ENCODE results near the gene MTMR11. TPM values are rescaled to one million over a fixed set of nuclear protein-coding genes. Genes with fewer than 3 reads are reported as not detected.

Gene MTMR11
- total and polyA plus RNA-seq, 2 of the 13 experiments (the other 11 are each of a cell fraction or from before 2014, with no cell fraction given), result 0.49 to 2.8 TPM

- FAIRE-seq, result no peak
- TF ChIP-seq ZNF350 (CRISPR knock-in tag; IDR thresholded peaks at IDR 0.05; ENCODE audit: borderline replicate concordance, low read depth) (no peak), THYN1 (CRISPR knock-in tag; IDR thresholded peaks at IDR 0.05; ENCODE audit: borderline replicate concordance, low read depth) (no peak), PCBP2 (optimal IDR thresholded peaks at IDR 0.05; ENCODE audit: low read depth, low read length, poor library complexity, severe bottlenecking) (no peak), ZNF275 (CRISPR knock-in tag; IDR thresholded peaks at IDR 0.05; ENCODE audit: borderline replicate concordance) (no peak), ZNF235 (CRISPR knock-in tag; IDR thresholded peaks at IDR 0.05; ENCODE audit: borderline replicate concordance) (no peak), ZKSCAN1 (IDR thresholded peaks at IDR 0.05; ENCODE audit: low read length) (no peak), ZBTB20 (CRISPR knock-in tag; IDR thresholded peaks at IDR 0.05; ENCODE audit: borderline replicate concordance, low read depth) (no peak), RARA (CRISPR knock-in tag; IDR thresholded peaks at IDR 0.05) (no peak), SIN3A (IDR thresholded peaks at IDR 0.05; ENCODE audit: borderline replicate concordance, low read depth, low read length) (no peak), ZNF331 (CRISPR knock-in tag; IDR thresholded peaks at IDR 0.05) (no peak), ARNTL (CRISPR knock-in tag; IDR thresholded peaks at IDR 0.05) (no peak), SKIL (CRISPR knock-in tag; IDR thresholded peaks at IDR 0.05; ENCODE audit: borderline replicate concordance) (no peak), ZNF142 (CRISPR knock-in tag; IDR thresholded peaks at IDR 0.05) (no peak)
These were observed 29.7 kb upstream of the MTMR11 start for GRCh38 chr1:149966405-149966804.

More at GRCh38 chr1:149966405-149966804, 29.7 kb upstream of the MTMR11 start:
- in situ Hi-C loops (cut with HindIII; ENCODE audit: extremely low pct_ligation_motif_present, low pct_unique_long_range_greater_than_20kb), result loop anchor here (10.0 kb wide), 1 partner anchor 228 kb away; no protein-coding TSS in a partner anchor
- Histone ChIP-seq H3K9ac (ENCODE audit: insufficient read depth, low read depth, low read length) (no peak overlapping the region), H3K27me3 (ENCODE audit: control insufficient read depth in 1 of 2, insufficient read depth in 2 of 2, low read length in 2 of 2) (no peaks in the 10 kb centered on the region), H3K27ac (ENCODE audit: extremely low read length, insufficient read depth, low read length) (no peak overlapping the region), H4K20me1 (ENCODE audit: insufficient read depth, low read length) (no peaks in the 10 kb centered on the region), H3K4me1 (ENCODE audit: insufficient read depth, low read length) (peaks cover 11% of the 10 kb centered on the region), H3K36me3 (replicated peaks in 1 of 2; ENCODE audit: control insufficient read depth in 1 of 2, insufficient read depth in 2 of 2, low read length in 2 of 2) (peaks cover 18 to 61% of the 10 kb centered on the region in 2 experiments), H3K79me2 (ENCODE audit: insufficient read depth, low read length) (no peaks in the 10 kb centered on the region), H3K9me3 (ENCODE audit: low read length) (no peaks in the 10 kb centered on the region), H3K4me2 (ENCODE audit: low read depth, low read length) (no peak overlapping the region), H2AFZ (ENCODE audit: low read length) (no peak overlapping the region), H3K4me3 (replicated peaks in 1 of 3; ENCODE audit: insufficient read depth in 1 of 3, low read depth in 2 of 3, low read length in 3 of 3) (no peak overlapping the region)
- DNase-seq (ENCODE audit: low spot score), result no peak
- no TSS peak for BruUV-seq (replicated peaks)
- 75% methylated on average over 1 of the region's 1 CpG for WGBS (ENCODE audit: low lambda C conversion rate)
- CTCF ChIA-PET (ENCODE audit: low intra/inter-chr PET ratio, low total read pairs), result no interaction called here
- no peak for ATAC-seq
- intact Hi-C loops (cut with micrococcal nuclease; ENCODE audit: unreplicated experiment), result loop anchor here (10.0 kb wide), 1 partner anchor 198 kb away; no protein-coding TSS in a partner anchor
- POLR2A ChIA-PET, result no interaction called here
